D721Med (cell line): ENCODE results near the gene SMCHD1.

Experiments
- DNase-seq: peaks from one replicate; pipeline ENCODE4 v3.0.0; 2011; ENCODE audit warnings: low spot score; ENCODE audit not compliant: insufficient read length
- FAIRE-seq: peaks from 2 replicates; lab custom pipeline; 2011; peaks lifted over from hg19 to GRCh38; lab: Jason Lieb, UNC
- TF ChIP-seq, protein P1 (sequence below): IDR thresholded peaks from 2 replicates; pipeline ENCODE4 v1.5.1; 2012; ENCODE audit warnings: mild to moderate bottlenecking, control low read depth; ENCODE audit not compliant: insufficient read depth; ENCODE audit errors: missing control alignments

SMCHD1 gene

GRCh38 chr18:2655178-2655953 lies at the start of gene SMCHD1:
Gene SMCHD1 (plus strand): TSS chr18:2655726. CDS start chr18:2656076, 350 bp downstream.
- no peak for FAIRE-seq
- peak; percentile 32 for DNase-seq
- TF ChIP-seq, protein P1, sequence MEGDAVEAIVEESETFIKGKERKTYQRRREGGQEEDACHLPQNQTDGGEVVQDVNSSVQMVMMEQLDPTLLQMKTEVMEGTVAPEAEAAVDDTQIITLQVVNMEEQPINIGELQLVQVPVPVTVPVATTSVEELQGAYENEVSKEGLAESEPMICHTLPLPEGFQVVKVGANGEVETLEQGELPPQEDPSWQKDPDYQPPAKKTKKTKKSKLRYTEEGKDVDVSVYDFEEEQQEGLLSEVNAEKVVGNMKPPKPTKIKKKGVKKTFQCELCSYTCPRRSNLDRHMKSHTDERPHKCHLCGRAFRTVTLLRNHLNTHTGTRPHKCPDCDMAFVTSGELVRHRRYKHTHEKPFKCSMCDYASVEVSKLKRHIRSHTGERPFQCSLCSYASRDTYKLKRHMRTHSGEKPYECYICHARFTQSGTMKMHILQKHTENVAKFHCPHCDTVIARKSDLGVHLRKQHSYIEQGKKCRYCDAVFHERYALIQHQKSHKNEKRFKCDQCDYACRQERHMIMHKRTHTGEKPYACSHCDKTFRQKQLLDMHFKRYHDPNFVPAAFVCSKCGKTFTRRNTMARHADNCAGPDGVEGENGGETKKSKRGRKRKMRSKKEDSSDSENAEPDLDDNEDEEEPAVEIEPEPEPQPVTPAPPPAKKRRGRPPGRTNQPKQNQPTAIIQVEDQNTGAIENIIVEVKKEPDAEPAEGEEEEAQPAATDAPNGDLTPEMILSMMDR = no peak

GRCh38 chr18:2606335-2606734 lies 49.2 kb upstream of the SMCHD1 start:
- TF ChIP-seq, protein P1 = no peak
- DNase-seq (no peak), FAIRE-seq (peak; percentile 82)

DNA sequence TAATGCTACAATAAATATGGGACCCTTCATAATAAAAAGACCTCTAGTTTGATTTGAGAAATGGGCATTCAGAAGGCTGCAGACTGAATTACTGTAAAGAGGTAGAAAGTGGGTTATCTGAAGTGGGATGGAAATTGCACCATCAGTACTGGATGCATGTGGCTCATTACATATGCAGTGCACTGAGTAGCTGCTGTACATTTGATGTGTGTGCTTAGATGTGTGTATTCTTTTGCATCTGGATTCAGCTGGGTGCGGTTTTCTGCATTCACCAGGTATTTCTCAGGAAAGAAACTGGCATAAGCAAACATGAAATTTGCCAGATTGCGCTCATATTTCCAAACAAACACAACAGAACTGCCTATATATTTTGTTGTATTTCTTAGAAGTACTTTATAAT lies 45.9 kb upstream of the SMCHD1 start:
- TF ChIP-seq, protein P1 = no peak
- peak; percentile 6 for FAIRE-seq
- DNase-seq = no peak

- TF ChIP-seq, protein P1 = no peak
- DNase-seq (no peak), FAIRE-seq (peak; percentile 21)
These were observed 45.0 kb upstream of the SMCHD1 start for GRCh38 chr18:2610549-2610948.

DNA sequence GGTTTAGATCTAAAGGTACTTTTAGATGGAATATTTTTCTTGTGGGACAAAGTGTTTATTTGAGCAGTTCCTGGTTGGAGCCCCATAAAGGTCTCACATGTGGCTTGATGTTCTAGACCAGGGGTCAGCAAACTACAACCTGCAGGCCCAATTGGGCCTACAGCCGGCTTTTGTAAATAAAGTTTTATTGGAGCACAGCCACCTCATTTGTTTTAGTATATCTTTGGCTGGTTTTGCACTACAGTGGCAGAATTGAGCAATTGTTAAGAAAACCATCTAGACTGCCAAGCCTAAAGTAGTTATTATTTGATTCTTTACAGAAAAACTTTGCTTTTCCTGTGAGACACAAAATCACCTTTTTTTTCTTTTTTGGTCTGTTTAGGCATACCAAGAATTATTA lies 42.5 kb upstream of the SMCHD1 start:
- DNase-seq (no peak), FAIRE-seq (no peak)
- TF ChIP-seq, protein P1 = no peak

DNA sequence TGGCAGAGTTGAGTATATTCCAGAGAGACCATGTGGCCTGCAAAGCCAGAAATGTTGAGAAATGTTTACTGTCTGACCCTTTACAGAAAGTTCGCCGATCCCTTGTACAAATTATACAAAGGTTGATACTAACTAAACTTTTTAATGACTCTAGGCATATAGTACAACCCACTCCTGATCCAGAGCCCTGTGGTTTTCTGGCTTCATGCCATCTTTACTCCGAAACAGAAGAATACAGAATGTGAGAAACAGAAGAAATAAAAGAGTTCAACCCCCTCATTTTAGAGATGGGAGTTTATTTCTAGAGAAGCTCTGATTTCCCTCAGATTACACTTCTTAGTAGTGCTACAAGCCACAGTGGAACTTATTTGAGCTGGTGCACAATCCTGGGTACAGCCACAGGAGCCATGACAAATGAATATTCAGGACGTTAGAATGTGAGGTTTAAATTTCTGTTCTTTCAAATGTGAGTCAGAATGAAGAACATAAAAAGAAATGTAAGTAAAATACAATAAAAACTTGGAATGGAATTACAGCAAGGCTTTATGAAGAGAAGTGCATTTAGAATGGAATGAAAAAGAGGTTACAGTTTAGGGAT lies 38.0 kb upstream of the SMCHD1 start:
- TF ChIP-seq, protein P1 = no peak
- DNase-seq = no peak
- FAIRE-seq = no peak

DNA sequence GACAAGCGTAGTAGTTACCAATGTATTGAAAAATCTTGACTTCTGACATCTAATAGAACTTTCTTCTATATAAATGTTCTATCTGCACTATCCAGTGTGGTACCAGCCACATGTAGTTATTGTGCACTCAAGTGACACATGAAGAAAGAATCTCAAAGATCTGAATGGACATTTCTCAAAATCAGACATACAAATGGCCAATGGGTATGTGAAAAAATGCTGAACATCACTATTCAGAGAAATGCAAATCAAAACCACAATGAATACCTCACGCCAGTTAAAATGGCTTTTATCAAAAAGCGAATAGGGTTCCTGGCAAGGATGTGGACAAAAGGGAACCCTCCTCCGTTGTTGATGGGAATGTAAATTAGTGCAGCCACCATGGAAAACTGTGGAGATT lies 37.5 kb upstream of the SMCHD1 start:
- TF ChIP-seq, protein P1 = no peak
- DNase-seq (no peak), FAIRE-seq (peak; percentile 60)
